Left renal cortex interstitium (tissue), 4 donors: ENCODE measurements around the gene TMEM254. TPM values are rescaled to one million over a fixed set of nuclear protein-coding genes. Genes with fewer than 3 reads are reported as not detected.
A peak's percentile ranks its signal among the peaks of the same experiment; 100 is the strongest.
"Not testable (repeated sequence)": the region's sequence is repeated elsewhere in the genome, so short reads cannot be mapped to it uniquely, and the experiment has no call there.

ENCODE experiments used
- DNase-seq, 4 donors: peaks; one replicate each; pipeline ENCODE4 v3.0.0-alpha.2; 2013; ENCODE audit warnings: low read depth in 4 of 4, low spot score in 2 of 4, missing footprints in 1 of 4
- polyA plus RNA-seq, 4 donors: library from polyadenylated mRNA; unstranded; fragments of 120-200 nt; gene quantifications; one replicate each; pipeline ENCODE4 v1.2.1, GENCODE V29; 2013; ENCODE audit not compliant: insufficient read length in 4 of 4

Gene TMEM254
- polyA plus RNA-seq, 4 donors, result 49.6 to 62.5 (median 56.5) TPM

GRCh38 chr10:80072584-80072983 lies 5.9 kb upstream of the TMEM254 start:
- no peak for DNase-seq

DNA sequence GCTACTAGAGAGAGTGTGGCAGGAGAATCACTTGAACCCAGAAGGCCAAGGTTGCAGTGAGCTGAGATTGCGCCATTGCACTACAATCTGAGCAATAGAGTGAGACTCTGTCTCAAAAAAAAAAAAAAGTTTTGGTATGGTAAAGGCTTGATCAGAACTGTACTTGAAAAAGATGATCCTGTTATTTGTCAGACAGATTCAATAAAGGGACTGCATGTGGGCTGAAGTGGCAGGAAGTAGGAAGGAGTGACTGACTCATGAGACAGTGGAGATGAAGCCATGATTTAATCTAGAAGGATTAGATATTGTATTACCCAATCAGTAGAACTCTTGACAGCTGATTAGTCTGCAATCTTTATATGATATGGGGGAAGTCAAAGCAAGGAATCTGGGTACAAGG lies 2.7 kb upstream of the TMEM254 start:
- no peak for DNase-seq

- DNase-seq, result peak in 1 of 4 donors; percentile 11
Measured at GRCh38 chr10:80077869-80078447, 507 bp upstream of the TMEM254 start.

GRCh38 chr10:80079312-80079719 lies 851 bp downstream of the TMEM254 start:
- peak in 1 of 4 donors; percentile 13 for DNase-seq

GRCh38 chr10:80081026-80081425 lies 2.6 kb downstream of the TMEM254 start:
- no peak for DNase-seq

- no peak for DNase-seq
Measured at GRCh38 chr10:80081801-80082750, 3.6 kb downstream of the TMEM254 start.

- no peak for DNase-seq
Measured at GRCh38 chr10:80090121-80090520, 11.7 kb downstream of the TMEM254 start.

DNA sequence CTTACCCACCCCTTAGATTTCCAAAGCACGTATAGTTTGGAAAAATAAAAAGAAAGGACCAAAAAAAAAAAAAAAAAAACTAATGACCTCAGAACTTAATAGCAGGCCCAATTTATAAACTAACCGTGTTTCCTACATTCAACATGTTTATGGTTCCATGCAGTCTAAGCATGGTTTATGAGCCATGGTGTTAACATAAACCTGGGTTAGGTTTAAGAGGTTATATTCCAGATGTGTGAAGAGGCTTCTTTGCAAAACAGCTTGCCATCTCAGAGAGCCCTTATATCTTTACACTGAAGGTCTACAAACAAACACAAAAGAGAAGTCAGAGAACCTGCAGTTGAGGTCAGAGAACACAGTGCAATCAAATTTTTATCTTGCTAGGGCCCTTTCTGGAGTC lies 15.8 kb downstream of the TMEM254 start:
- DNase-seq, result peak in 1 of 4 donors; percentile 9

DNA sequence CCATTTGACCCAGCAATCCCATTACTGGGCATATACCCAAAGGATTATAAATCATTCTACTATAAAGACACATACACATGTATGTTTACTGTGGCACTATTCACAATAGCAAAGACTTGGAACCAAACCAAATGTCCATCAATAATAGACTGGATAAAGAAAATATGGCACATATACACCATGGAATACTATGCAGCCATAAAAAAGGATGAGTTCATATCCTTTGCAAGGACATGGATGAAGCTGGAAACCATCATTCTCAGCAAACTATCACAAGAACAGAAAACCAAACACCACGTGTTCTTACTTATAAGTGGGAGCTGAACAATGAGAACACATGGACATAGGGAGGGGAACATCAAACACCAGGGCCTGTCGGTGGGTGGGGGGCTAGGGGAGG lies 19.8 kb downstream of the TMEM254 start:
- DNase-seq, result not testable (repeated sequence)

GRCh38 chr10:80099295-80099694 lies 20.8 kb downstream of the TMEM254 start:
- DNase-seq, result not testable (repeated sequence)

DNA sequence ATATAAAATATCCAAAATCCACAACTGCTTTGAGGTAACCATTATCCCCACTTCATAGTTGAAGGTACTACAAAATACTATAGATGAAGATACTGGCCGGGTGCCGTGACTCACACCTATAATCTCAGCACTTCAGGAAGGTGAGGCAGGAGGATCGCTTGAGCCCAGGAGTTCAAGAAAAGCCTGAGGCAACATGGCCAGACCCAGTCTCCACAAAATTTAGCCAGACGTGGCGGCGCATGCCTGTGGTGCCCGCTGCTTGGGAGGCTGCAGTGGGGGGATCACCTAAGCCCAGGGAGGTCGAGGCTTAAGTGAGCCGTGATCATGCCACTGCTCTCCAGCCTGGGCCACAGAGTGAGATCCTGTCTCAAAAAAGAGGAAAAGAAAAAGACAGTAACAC lies 21.7 kb downstream of the TMEM254 start:
- DNase-seq, result no peak

- no peak for DNase-seq
Measured at GRCh38 chr10:80100861-80101695, 22.6 kb downstream of the TMEM254 start.

DNA sequence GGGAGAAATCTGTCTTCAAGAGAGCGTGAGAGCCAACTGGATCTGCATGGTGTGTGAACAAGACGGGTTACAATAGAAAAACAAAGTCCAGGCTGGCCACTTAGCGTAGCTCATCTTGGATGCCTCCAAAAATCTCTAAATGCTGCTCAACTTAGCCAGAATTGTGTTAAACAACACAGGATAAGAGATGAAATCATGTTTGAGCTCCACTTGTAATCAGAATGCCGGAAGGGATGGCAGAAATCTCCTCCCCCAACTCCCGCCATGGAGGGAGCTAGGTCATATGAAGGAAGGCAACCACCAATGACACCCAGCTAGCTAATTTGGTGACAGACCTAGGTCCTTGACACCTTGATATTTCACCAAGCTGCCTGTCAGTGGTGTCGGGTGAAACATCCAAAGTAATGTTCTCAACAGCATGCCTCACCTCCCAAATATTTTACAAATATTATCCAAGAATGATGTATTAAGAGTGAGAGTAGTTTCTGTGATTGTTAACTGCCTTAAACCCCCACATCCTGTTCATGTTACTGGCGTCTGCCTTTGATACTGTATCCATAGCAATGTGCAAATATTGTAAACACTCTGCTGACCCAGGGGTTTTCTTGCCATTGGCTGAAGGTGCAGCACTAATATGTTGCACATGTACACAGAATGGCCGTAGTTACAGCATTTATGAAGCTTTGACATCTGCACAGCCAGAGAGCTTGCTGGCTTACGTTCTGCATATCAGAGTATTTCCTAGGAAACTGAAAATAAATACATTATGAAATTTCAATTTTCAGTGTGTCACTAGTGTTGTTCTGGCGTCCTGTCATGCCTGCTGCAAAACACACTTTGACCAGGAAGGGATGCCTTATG lies 25.8 kb downstream of the TMEM254 start:
- peak in 1 of 4 donors; percentile 9 for DNase-seq

DNA sequence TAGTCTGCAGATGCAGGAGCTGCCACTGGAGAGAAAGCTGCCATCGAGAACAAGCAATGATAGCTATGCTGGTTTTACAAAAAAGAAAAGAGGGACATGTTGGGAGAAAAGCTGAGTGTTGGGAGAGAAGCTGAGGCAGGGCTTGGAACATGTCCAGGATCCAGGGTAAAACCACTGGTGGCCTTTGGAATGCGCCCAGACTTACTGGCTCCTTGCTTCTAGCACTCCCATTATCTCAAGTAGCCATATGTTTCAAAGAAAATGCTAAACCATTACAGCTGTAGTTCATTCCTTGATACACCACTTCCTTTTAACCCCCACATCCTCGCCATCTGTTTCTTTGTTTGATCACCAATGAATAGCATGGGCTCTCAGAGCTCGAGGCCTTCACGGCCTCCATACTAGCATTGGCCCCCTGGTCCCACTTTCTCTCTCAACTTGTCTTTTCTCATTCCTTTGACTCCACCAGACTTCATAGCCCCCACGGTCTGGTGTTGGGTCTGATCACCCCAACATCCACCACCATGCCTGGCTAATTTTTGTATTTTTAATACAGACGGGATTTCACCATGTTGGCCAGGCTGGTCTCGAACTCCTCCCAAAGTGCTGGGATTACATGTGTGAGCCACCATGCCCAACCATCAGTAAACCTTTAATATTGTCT lies 30.2 kb downstream of the TMEM254 start:
- no peak for DNase-seq

DNA sequence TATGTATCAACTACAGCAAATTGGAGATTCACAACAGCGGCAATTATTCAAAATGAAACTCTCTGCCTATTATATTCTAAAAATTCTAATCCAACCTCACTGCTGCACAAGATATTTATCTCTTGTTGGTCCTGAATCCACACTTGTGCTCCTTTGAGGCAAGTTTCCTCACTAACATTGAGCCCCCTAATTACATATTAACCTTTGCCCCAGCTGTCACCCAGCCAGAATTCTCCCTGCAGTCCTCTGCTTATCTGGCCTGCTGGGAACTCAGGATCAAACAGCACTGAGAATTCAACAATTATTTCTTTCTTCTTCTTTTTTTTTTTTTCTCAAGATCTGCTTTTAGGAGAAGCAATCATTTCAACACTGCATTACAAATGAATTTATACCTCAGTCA lies 32.5 kb downstream of the TMEM254 start:
- DNase-seq, result no peak

GRCh38 chr10:80118669-80119068 lies 40.2 kb downstream of the TMEM254 start:
- no peak for DNase-seq

DNA sequence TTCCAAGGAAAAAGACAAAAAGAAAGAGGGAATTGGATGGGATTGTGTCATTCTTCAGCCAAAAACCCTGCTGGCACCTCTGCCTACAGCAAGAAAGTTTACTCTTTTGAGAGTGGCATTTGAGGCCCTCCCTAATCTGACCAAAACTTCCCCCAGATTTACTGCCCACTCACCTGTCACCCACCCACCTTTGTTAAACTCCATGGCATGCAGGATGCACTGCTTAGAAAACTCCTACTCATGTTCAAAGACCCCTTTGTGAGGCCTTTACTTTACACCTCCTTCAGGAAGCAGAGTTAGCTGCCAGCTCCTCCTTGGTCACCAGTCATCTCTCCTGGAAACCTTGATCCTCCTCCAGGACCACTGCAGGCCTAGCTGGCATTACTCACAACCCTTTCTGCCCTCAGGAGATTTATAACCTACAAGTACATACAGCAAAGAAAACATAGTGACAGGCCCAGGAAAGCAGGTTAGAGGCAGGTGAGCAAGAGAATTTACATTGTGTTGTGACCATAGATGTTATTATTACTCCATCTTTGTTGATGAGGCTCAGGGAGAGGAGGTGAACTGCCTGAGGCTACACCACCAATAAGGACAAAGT lies 43.7 kb downstream of the TMEM254 start:
- DNase-seq, result no peak

- DNase-seq, result no peak
Measured at GRCh38 chr10:80122746-80123145, 44.3 kb downstream of the TMEM254 start.

GRCh38 chr10:80126876-80127275 lies 48.4 kb downstream of the TMEM254 start:
- no peak for DNase-seq
